ENCODE data around the gene NEDD4L.

- TF ChIP-seq, protein P1, sequence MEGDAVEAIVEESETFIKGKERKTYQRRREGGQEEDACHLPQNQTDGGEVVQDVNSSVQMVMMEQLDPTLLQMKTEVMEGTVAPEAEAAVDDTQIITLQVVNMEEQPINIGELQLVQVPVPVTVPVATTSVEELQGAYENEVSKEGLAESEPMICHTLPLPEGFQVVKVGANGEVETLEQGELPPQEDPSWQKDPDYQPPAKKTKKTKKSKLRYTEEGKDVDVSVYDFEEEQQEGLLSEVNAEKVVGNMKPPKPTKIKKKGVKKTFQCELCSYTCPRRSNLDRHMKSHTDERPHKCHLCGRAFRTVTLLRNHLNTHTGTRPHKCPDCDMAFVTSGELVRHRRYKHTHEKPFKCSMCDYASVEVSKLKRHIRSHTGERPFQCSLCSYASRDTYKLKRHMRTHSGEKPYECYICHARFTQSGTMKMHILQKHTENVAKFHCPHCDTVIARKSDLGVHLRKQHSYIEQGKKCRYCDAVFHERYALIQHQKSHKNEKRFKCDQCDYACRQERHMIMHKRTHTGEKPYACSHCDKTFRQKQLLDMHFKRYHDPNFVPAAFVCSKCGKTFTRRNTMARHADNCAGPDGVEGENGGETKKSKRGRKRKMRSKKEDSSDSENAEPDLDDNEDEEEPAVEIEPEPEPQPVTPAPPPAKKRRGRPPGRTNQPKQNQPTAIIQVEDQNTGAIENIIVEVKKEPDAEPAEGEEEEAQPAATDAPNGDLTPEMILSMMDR (conservative IDR thresholded peaks at IDR 0.05): no peak
- TF ChIP-seq EZH2 (IDR thresholded peaks at IDR 0.05; ENCODE audit: low read depth): no peak
Observed at GRCh38 chr18:58337686-58338085, 293.7 kb downstream of the NEDD4L start.

Data from PC-9 (cell line).